ENCODE data around the gene CEACAM1.

Gene CEACAM1

GRCh38 chr19:42573642-42574041 lies 45.4 kb upstream of the CEACAM1 start:
- H3K4me1 ChIP-seq (ENCODE audit: control insufficient read depth, low read length): peaks cover 11% of the 10 kb centered on the region
- H3K36me3 ChIP-seq (ENCODE audit: control insufficient read depth, low read length): no peaks in the 10 kb centered on the region
- no peak overlapping the region for H3K27ac ChIP-seq (ENCODE audit: low read depth, low read length)
- no peak overlapping the region for H3K4me3 ChIP-seq (ENCODE audit: low read length)
- no peaks in the 10 kb centered on the region for H3K9me2 ChIP-seq (replicated peaks; ENCODE audit: control insufficient read depth, low read length)
- H3F3A ChIP-seq (ENCODE audit: control insufficient read depth, insufficient read depth): no peaks in the 10 kb centered on the region
- H4K20me1 ChIP-seq (ENCODE audit: control insufficient read depth, insufficient read depth, low read depth, low read length): no peaks in the 10 kb centered on the region
- TF ChIP-seq EZH2phosphoT487 (IDR thresholded peaks at IDR 0.05; ENCODE audit: borderline replicate concordance, low read length) (no peak), CTCF (IDR thresholded peaks at IDR 0.05; ENCODE audit: low read depth, low read length, poor library complexity, severe bottlenecking) (no peak)
- no peaks in the 10 kb centered on the region for H3K9me3 ChIP-seq (ENCODE audit: control insufficient read depth, insufficient read depth, low read length)
- H3K79me2 ChIP-seq (ENCODE audit: control insufficient read depth, low read length): no peaks in the 10 kb centered on the region
- H3K27me3 ChIP-seq (ENCODE audit: control insufficient read depth, low read length): peaks cover 7% of the 10 kb centered on the region; the same call in 1 of the 2 replicates
- H3K4me2 ChIP-seq (ENCODE audit: low read length): no peak overlapping the region

GRCh38 chr19:42571116-42571515 lies 42.8 kb upstream of the CEACAM1 start:
- no peak for TF ChIP-seq EZH2phosphoT487 (IDR thresholded peaks at IDR 0.05; ENCODE audit: borderline replicate concordance, low read length)
- no peak for TF ChIP-seq CTCF (IDR thresholded peaks at IDR 0.05; ENCODE audit: low read depth, low read length, poor library complexity, severe bottlenecking)
- H3K27ac ChIP-seq (ENCODE audit: low read depth, low read length): no peak overlapping the region
- no peak overlapping the region for H3K4me2 ChIP-seq (ENCODE audit: low read length)

GRCh38 chr19:42569193-42569592 lies 40.9 kb upstream of the CEACAM1 start:
- no peak overlapping the region for H3K4me2 ChIP-seq (ENCODE audit: low read length)
- no peaks in the 10 kb centered on the region for H3K79me2 ChIP-seq (ENCODE audit: control insufficient read depth, low read length)
- no peaks in the 10 kb centered on the region for H4K20me1 ChIP-seq (ENCODE audit: control insufficient read depth, insufficient read depth, low read depth, low read length)
- TF ChIP-seq CTCF (IDR thresholded peaks at IDR 0.05; ENCODE audit: low read depth, low read length, poor library complexity, severe bottlenecking) (no peak), EZH2phosphoT487 (IDR thresholded peaks at IDR 0.05; ENCODE audit: borderline replicate concordance, low read length) (no peak)
- H3K36me3 ChIP-seq (ENCODE audit: control insufficient read depth, low read length): no peaks in the 10 kb centered on the region
- no peak overlapping the region for H3K27ac ChIP-seq (ENCODE audit: low read depth, low read length)
- no peak overlapping the region for H3K4me3 ChIP-seq (ENCODE audit: low read length)
- H3K27me3 ChIP-seq (ENCODE audit: control insufficient read depth, low read length): peaks cover 3% of the 10 kb centered on the region; the same call in 1 of the 2 replicates
- no peaks in the 10 kb centered on the region for H3F3A ChIP-seq (ENCODE audit: control insufficient read depth, insufficient read depth)
- H3K9me2 ChIP-seq (replicated peaks; ENCODE audit: control insufficient read depth, low read length): no peaks in the 10 kb centered on the region
- no peaks in the 10 kb centered on the region for H3K9me3 ChIP-seq (ENCODE audit: control insufficient read depth, insufficient read depth, low read length)
- H3K4me1 ChIP-seq (ENCODE audit: control insufficient read depth, low read length): no peaks in the 10 kb centered on the region

More at GRCh38 chr19:42571116-42571515, 42.8 kb upstream of the CEACAM1 start:
- Histone ChIP-seq H4K20me1 (ENCODE audit: control insufficient read depth, insufficient read depth, low read depth, low read length) (no peaks in the 10 kb centered on the region), H3K9me2 (replicated peaks; ENCODE audit: control insufficient read depth, low read length) (no peaks in the 10 kb centered on the region), H3K27me3 (ENCODE audit: control insufficient read depth, low read length) (no peaks in the 10 kb centered on the region; the same call in 1 of the 2 replicates), H3K9me3 (ENCODE audit: control insufficient read depth, insufficient read depth, low read length) (no peaks in the 10 kb centered on the region), H3F3A (ENCODE audit: control insufficient read depth, insufficient read depth) (no peaks in the 10 kb centered on the region), H3K36me3 (ENCODE audit: control insufficient read depth, low read length) (no peaks in the 10 kb centered on the region), H3K4me1 (ENCODE audit: control insufficient read depth, low read length) (peaks cover 3% of the 10 kb centered on the region), H3K79me2 (ENCODE audit: control insufficient read depth, low read length) (no peaks in the 10 kb centered on the region), H3K4me3 (ENCODE audit: low read length) (no peak overlapping the region)

All from DOHH2 (cell line).